PFSK-1 (cell line): Measurements from ENCODE around the gene CHST3.

ENCODE experiments used
- FOXP2 ChIP-seq: optimal IDR thresholded peaks from 2 replicates; pipeline ENCODE3; 2011; ENCODE audit warnings: borderline replicate concordance, control low read depth, inconsistent platforms; ENCODE audit not compliant: insufficient read depth; ENCODE audit errors: extremely low read length, extremely low read depth
- POLR2AphosphoS5 ChIP-seq: IDR thresholded peaks from 2 replicates; pipeline ENCODE4 v1.6.1; 2012; ENCODE audit warnings: low read depth, mild to moderate bottlenecking, control low read depth, low read length, moderate library complexity
- SIN3A ChIP-seq: IDR thresholded peaks from 2 replicates; pipeline ENCODE4 v1.6.1; 2012; ENCODE audit warnings: mild to moderate bottlenecking, low read length, moderate library complexity, borderline replicate concordance; ENCODE audit not compliant: insufficient read depth
- TAF1 ChIP-seq: IDR thresholded peaks from 2 replicates; pipeline ENCODE4 v1.6.1; 2012; ENCODE audit warnings: low read length, control low read depth, borderline replicate concordance; ENCODE audit not compliant: insufficient read depth
- TF ChIP-seq, protein P1 (sequence below), 2 experiments: IDR thresholded peaks; 2 replicates each; pipeline versions ENCODE4 v1.6.1 to v1.8.0; 2011 to 2012; ENCODE audit warnings: low read depth in 2 of 2, low read length in 2 of 2, control low read depth in 1 of 2, inconsistent platforms in 1 of 2, mild to moderate bottlenecking in 1 of 2, moderate library complexity in 1 of 2; ENCODE audit not compliant: insufficient read depth in 1 of 2

The CHST3 gene

DNA sequence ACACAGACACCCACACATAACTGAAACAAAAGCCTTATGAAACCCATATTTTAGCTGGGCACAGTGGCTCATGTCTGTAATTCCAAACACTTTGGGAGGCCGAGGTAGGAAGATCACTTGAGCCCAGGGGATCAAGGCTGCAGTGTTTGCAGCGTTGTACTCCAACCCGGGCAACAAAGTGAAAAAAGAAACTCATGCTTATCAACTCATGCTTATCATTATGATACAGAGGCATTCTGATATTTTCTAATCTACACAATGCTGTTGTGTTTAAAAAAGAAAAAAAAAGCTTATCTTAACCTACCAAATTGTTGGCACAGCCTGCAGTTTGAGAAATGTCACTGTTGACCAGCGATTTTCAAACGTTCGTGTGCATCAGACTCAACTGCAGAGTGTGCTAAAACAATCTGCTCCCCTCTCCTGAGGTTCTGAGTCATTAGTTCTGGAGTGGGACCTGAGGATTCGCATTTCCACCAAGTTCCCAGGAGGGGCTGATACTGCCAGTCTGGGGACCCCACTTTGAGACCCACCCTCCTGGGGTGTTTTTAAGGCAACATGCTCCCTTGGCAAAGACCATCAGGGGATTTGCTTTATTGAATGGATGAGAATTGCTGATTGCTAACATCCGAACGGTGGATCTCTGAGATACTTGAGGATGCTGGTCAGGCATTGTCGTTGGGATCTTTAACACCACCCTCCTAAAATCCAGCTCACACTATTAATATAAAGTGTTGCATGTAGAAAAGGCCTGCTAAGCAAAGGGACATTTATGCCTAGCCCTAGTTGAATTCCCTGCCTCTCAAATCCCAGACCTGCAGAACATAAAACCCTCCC is 16.2 kb downstream of the CHST3 start:
- TF ChIP-seq, protein P1, sequence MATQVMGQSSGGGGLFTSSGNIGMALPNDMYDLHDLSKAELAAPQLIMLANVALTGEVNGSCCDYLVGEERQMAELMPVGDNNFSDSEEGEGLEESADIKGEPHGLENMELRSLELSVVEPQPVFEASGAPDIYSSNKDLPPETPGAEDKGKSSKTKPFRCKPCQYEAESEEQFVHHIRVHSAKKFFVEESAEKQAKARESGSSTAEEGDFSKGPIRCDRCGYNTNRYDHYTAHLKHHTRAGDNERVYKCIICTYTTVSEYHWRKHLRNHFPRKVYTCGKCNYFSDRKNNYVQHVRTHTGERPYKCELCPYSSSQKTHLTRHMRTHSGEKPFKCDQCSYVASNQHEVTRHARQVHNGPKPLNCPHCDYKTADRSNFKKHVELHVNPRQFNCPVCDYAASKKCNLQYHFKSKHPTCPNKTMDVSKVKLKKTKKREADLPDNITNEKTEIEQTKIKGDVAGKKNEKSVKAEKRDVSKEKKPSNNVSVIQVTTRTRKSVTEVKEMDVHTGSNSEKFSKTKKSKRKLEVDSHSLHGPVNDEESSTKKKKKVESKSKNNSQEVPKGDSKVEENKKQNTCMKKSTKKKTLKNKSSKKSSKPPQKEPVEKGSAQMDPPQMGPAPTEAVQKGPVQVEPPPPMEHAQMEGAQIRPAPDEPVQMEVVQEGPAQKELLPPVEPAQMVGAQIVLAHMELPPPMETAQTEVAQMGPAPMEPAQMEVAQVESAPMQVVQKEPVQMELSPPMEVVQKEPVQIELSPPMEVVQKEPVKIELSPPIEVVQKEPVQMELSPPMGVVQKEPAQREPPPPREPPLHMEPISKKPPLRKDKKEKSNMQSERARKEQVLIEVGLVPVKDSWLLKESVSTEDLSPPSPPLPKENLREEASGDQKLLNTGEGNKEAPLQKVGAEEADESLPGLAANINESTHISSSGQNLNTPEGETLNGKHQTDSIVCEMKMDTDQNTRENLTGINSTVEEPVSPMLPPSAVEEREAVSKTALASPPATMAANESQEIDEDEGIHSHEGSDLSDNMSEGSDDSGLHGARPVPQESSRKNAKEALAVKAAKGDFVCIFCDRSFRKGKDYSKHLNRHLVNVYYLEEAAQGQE (IDR thresholded peaks at IDR 0.05; ENCODE audit: insufficient read depth in 1 of 2, low read depth in 2 of 2, low read length in 2 of 2): no peak
- no peak for TF ChIP-seq POLR2AphosphoS5
- no peak for TF ChIP-seq TAF1
- TF ChIP-seq SIN3A: no peak
- TF ChIP-seq FOXP2: no peak

GRCh38 chr10:71981015-71981875 is 17.1 kb downstream of the CHST3 start:
- no peak for TF ChIP-seq TAF1

DNA sequence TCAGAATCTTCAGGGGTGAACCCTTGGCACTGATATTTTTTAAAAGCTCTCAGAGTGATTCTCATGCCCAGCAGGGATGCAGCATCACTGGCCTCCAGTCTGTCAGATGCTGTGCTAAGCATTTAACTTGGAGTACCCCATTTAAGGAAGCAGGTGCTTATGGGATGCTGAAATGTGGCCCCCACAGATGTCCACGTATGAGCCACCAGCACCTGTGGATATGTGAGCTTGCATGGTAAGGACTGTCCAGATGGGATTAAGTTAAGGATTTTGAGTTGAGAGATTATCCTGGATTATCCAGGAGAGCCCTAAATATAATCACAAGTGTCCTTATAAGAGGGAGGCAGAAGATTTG is 17.7 kb downstream of the CHST3 start:
- TF ChIP-seq, protein P1 (IDR thresholded peaks at IDR 0.05; ENCODE audit: insufficient read depth in 1 of 2, low read depth in 2 of 2, low read length in 2 of 2): no peak
- TF ChIP-seq SIN3A: no peak
- no peak for TF ChIP-seq POLR2AphosphoS5
- TF ChIP-seq TAF1: no peak
- TF ChIP-seq FOXP2: no peak

- TF ChIP-seq SIN3A (no peak), FOXP2 (no peak), TAF1 (no peak), POLR2AphosphoS5 (no peak)
- TF ChIP-seq, protein P1 (IDR thresholded peaks at IDR 0.05; ENCODE audit: insufficient read depth in 1 of 2, low read depth in 2 of 2, low read length in 2 of 2): no peak
These were observed 18.3 kb downstream of the CHST3 start for GRCh38 chr10:71982269-71983178.
